Measurements from ENCODE around the gene MRPS25.

The MRPS25 gene

GRCh38 chr3:15099364-15100098, 34.4 kb upstream of the MRPS25 start:
- H3K27ac ChIP-seq (ENCODE audit: low read length) = peak overlapping the region; percentile 88
- DNase-seq (peak; percentile 25), ATAC-seq (ENCODE audit: insufficient read depth, low read depth) (peak; percentile 20)
- peak overlapping the region; percentile 81 for H3K4me2 ChIP-seq (ENCODE audit: insufficient read depth, low read length)
- H2AFZ ChIP-seq (ENCODE audit: low read depth, low read length) = peak overlapping the region; percentile 93
- peaks cover 20% of the 10 kb centered on the region for H3K36me3 ChIP-seq (ENCODE audit: insufficient read depth, low read length)
- peak overlapping the region; percentile 67 for H3K9ac ChIP-seq (ENCODE audit: low read depth, low read length)
- H4K20me1 ChIP-seq (ENCODE audit: insufficient read depth, low read length) = peaks cover 6% of the 10 kb centered on the region
- peaks cover 34% of the 10 kb centered on the region for H3K79me2 ChIP-seq (ENCODE audit: insufficient read depth, low read length)
- H3K4me3 ChIP-seq (ENCODE audit: low read depth in 1 of 2, low read length in 2 of 2) = peak overlapping the region; percentile 48 to 85; a peak in 3 of 4 replicates
- peaks cover 26% of the 10 kb centered on the region for H3K4me1 ChIP-seq (ENCODE audit: insufficient read depth, low read length)
- no peaks in the 10 kb centered on the region for H3K27me3 ChIP-seq (ENCODE audit: insufficient read depth, low read length, poor library complexity)
- TF ChIP-seq CTCF (IDR thresholded peaks at IDR 0.05; ENCODE audit: borderline replicate concordance, extremely low read depth, low read length, poor library complexity, severe bottlenecking) (no peak), EZH2 (IDR thresholded peaks at IDR 0.05; ENCODE audit: borderline replicate concordance, low read depth, low read length, severe bottlenecking) (no peak)
- no peaks in the 10 kb centered on the region for H3K9me3 ChIP-seq (ENCODE audit: insufficient read depth, low read length, severe bottlenecking)

GRCh38 chr3:15098503-15099363, 33.6 kb upstream of the MRPS25 start, which contains the start of gene RBSN:
RBSN (minus strand) TSS chr3:15099148; CDS start chr3:15096120, 3,028 bp downstream.
- Histone ChIP-seq H3K27ac (ENCODE audit: low read length) (peak within 1 kb of the TSS; percentile 88), H3K79me2 (ENCODE audit: insufficient read depth, low read length) (peaks cover 34% of the 10 kb centered on the region), H3K27me3 (ENCODE audit: insufficient read depth, low read length, poor library complexity) (no peaks in the 10 kb centered on the region), H3K9ac (ENCODE audit: low read depth, low read length) (peak within 1 kb of the TSS; percentile 67), H2AFZ (ENCODE audit: low read depth, low read length) (peak within 1 kb of the TSS; percentile 93), H3K4me2 (ENCODE audit: insufficient read depth, low read length) (peak within 1 kb of the TSS; percentile 81), H3K36me3 (ENCODE audit: insufficient read depth, low read length) (peaks cover 28% of the 10 kb centered on the region), H4K20me1 (ENCODE audit: insufficient read depth, low read length) (peaks cover 6% of the 10 kb centered on the region), H3K4me1 (ENCODE audit: insufficient read depth, low read length) (peaks cover 26% of the 10 kb centered on the region), H3K4me3 (ENCODE audit: low read depth in 1 of 2, low read length in 2 of 2) (peak within 1 kb of the TSS; percentile 72 to 85), H3K9me3 (ENCODE audit: insufficient read depth, low read length, severe bottlenecking) (no peaks in the 10 kb centered on the region)
- DNase-seq = peak; percentile 97
- no peak for TF ChIP-seq CTCF (IDR thresholded peaks at IDR 0.05; ENCODE audit: borderline replicate concordance, extremely low read depth, low read length, poor library complexity, severe bottlenecking)
- TF ChIP-seq EZH2 (IDR thresholded peaks at IDR 0.05; ENCODE audit: borderline replicate concordance, low read depth, low read length, severe bottlenecking) = no peak
- ATAC-seq (ENCODE audit: insufficient read depth, low read depth) = peak; percentile 85

GRCh38 chr3:15097891-15098290, 32.8 kb upstream of the MRPS25 start:
- Histone ChIP-seq H3K27me3 (ENCODE audit: insufficient read depth, low read length, poor library complexity) (no peaks in the 10 kb centered on the region), H3K9me3 (ENCODE audit: insufficient read depth, low read length, severe bottlenecking) (no peaks in the 10 kb centered on the region), H4K20me1 (ENCODE audit: insufficient read depth, low read length) (peaks cover 6% of the 10 kb centered on the region), H3K4me1 (ENCODE audit: insufficient read depth, low read length) (peaks cover 26% of the 10 kb centered on the region), H3K36me3 (ENCODE audit: insufficient read depth, low read length) (peaks cover 28% of the 10 kb centered on the region), H3K79me2 (ENCODE audit: insufficient read depth, low read length) (peaks cover 34% of the 10 kb centered on the region), H3K27ac (ENCODE audit: low read length) (peak overlapping the region; percentile 42), H2AFZ (ENCODE audit: low read depth, low read length) (0 out of 2 replicates have a peak overlapping the region, but pooled peaks have one; percentile 80), H3K4me2 (ENCODE audit: insufficient read depth, low read length) (peak overlapping the region; percentile 81), H3K4me3 (ENCODE audit: low read depth in 1 of 2, low read length in 2 of 2) (peak overlapping the region; percentile 72 to 85; a peak in 3 of 4 replicates), H3K9ac (ENCODE audit: low read depth, low read length) (peak overlapping the region; percentile 67)
- TF ChIP-seq CTCF (IDR thresholded peaks at IDR 0.05; ENCODE audit: borderline replicate concordance, extremely low read depth, low read length, poor library complexity, severe bottlenecking) (no peak), EZH2 (IDR thresholded peaks at IDR 0.05; ENCODE audit: borderline replicate concordance, low read depth, low read length, severe bottlenecking) (no peak)
- ATAC-seq (ENCODE audit: insufficient read depth, low read depth) = no peak
- peak; percentile 54 for DNase-seq
